ENCODE results near the gene SEMA5B.

DNA sequence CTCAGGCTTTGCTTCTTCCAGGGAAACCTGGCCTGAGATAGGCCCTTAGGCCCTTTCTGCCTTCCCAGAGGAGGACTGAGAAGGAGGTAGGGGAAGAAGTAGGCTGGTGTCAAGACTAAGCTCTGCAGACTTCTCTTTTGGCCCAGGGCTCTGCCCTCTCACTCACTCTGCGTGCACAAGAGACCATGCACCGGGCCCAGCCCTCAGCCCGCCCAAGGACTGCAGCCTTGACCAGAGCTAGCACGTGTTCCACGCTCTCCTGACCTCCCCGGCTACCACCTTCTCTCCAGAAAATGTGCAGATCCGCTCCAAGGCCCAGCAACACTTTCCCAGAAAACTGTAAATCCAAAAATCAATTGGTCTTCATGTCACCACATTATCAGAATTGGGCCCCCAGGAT is 59.8 kb downstream of the SEMA5B start:
- TF ChIP-seq, protein P1, sequence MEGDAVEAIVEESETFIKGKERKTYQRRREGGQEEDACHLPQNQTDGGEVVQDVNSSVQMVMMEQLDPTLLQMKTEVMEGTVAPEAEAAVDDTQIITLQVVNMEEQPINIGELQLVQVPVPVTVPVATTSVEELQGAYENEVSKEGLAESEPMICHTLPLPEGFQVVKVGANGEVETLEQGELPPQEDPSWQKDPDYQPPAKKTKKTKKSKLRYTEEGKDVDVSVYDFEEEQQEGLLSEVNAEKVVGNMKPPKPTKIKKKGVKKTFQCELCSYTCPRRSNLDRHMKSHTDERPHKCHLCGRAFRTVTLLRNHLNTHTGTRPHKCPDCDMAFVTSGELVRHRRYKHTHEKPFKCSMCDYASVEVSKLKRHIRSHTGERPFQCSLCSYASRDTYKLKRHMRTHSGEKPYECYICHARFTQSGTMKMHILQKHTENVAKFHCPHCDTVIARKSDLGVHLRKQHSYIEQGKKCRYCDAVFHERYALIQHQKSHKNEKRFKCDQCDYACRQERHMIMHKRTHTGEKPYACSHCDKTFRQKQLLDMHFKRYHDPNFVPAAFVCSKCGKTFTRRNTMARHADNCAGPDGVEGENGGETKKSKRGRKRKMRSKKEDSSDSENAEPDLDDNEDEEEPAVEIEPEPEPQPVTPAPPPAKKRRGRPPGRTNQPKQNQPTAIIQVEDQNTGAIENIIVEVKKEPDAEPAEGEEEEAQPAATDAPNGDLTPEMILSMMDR (IDR thresholded peaks at IDR 0.05; ENCODE audit: insufficient read depth, low read length): no peak
- TF ChIP-seq, protein P2, sequence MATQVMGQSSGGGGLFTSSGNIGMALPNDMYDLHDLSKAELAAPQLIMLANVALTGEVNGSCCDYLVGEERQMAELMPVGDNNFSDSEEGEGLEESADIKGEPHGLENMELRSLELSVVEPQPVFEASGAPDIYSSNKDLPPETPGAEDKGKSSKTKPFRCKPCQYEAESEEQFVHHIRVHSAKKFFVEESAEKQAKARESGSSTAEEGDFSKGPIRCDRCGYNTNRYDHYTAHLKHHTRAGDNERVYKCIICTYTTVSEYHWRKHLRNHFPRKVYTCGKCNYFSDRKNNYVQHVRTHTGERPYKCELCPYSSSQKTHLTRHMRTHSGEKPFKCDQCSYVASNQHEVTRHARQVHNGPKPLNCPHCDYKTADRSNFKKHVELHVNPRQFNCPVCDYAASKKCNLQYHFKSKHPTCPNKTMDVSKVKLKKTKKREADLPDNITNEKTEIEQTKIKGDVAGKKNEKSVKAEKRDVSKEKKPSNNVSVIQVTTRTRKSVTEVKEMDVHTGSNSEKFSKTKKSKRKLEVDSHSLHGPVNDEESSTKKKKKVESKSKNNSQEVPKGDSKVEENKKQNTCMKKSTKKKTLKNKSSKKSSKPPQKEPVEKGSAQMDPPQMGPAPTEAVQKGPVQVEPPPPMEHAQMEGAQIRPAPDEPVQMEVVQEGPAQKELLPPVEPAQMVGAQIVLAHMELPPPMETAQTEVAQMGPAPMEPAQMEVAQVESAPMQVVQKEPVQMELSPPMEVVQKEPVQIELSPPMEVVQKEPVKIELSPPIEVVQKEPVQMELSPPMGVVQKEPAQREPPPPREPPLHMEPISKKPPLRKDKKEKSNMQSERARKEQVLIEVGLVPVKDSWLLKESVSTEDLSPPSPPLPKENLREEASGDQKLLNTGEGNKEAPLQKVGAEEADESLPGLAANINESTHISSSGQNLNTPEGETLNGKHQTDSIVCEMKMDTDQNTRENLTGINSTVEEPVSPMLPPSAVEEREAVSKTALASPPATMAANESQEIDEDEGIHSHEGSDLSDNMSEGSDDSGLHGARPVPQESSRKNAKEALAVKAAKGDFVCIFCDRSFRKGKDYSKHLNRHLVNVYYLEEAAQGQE (IDR thresholded peaks at IDR 0.05; ENCODE audit: insufficient replicate concordance, low read depth): no peak
- no peak for TF ChIP-seq POLR2AphosphoS5 (IDR thresholded peaks at IDR 0.05; ENCODE audit: low read depth)
- TF ChIP-seq GABPA (IDR thresholded peaks at IDR 0.05; ENCODE audit: low read depth): no peak

Measured in HL-60 (cell line).